ENCODE data around the gene PREPL.

Gene PREPL

DNA sequence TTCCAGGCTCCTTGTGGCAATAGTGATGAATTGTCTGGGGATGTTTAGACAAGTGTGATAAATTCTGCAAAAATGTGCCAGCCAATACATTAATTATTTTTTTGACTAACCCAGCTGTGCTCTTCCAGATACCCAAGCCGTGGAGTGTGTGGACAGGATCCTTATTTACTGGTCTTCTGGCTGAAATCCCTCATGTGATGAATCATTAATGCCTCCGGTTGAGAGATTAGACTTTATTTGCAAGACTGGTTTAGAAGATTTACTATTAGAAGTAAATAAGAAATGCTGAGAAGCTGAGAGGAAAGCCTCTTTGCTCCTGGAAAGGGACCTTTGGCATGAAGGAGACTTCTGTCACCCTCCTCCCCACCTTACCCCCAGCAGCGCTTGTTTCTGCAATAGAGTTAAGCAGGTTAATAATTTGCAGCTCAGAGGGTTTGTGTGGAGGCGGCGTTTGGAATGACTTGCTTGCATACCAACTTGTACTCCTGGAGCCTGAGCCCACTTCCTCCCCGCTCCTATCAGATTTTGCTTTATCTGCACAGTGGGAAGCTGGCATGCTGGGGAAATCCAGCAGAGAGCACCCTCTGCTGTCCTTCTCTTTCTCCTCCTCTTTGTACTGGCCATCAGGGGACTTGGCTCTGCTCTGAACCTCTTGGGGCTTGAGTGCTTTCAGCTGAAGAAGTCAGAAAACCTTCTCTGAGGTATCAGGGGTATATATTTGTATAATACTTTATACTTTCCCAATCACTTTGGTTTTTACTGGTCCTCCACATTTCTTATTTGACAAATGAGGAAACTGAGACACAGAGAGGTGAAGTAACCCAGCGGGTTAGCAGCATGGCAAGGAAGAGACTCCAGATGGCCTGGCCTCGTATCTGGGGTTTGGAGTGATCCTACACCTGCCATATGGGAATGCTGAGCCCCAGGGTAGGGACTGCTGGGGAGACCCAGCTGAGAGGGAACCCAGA is 69.7 kb downstream of the PREPL start:
- DNase-seq, result no peak

DNA sequence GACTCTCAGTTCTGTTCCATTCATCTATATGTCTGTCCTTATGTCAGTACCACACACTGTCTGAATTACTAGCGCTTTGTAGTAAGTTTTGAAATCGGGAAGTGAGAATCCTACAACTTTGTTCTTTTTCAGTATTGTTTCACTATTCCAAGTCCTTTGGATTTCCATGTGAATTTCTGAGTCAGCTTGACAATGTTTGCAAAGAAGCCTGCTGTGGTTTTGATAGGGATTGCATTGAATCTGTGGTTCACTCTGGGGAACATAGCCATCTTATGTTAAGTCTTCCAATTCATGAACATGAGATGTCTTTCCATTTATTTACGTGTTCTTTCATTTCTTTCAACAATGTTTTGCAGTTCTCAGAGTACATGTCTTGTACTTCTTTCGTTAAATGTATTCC is 71.0 kb downstream of the PREPL start:
- DNase-seq, result no peak

DNA sequence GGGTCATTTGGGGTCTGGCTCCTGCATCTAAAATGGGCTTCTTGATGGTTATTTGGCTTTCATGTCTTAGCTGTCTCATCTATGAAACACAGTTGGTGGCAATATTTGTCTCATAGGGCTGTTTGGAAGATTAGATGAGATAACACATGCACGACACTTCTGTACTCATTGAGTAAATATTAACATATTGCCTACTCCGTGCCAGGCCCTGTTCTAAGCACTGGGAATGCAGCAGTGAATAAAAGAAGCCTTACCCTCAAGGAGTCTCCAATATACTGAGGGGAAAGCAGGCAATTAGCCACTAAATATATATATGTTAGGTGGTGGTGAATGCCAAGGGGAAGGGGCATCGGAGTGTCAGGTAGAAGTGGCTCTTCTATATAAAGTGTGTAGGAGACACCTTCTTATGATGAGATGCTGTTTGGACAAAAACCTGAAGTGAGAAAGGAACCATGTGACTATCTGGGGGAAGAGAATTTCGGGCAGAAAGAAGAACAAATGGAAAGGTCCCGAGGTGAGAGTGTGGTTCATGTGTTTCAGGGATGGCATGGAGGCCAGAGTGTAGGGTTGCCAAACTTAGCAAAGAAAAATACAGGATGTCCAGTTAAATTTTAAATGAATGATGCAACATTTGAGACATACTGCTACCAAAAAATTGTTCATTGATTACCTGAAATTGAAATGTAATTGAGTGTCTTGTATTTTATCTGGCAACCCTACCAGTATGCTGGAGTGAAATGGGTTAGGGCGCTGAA is 74.2 kb downstream of the PREPL start:
- DNase-seq, result no peak

DNA sequence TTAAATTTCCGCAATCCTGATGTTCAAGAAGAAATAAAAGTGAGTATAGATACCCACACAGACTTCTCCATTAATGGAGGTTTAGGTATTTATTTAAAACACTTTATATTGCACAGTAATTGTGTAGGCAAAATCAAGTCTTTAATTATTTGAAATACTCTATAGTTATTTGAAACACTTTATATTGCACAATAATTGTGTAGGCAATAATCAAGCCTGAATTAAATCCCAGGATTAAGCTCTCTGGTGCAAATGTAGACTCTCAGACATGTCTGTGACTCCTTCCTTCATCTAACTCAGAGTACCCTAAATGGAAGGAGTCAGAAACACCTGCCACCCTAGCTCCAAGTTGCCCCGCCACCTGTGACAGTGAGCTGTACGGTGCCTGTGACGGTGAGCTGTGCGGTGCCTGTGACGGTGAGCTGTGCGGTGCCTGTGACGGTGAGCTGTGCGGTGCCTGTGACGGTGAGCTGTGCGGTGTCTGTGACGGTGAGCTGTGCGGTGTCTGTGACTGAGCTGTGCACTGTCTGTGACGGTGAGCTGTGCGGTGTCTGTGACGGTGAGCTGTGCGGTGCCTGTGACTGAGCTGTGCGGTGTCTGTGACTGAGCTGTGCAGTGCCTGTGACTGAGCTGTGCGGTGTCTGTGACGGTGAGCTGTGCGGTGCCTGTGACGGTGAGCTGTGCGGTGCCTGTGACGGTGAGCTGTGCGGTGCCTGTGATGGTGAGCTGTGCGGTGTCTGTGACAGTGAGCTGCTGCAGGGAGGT is 75.0 kb downstream of the PREPL start:
- DNase-seq, result no peak

DNA sequence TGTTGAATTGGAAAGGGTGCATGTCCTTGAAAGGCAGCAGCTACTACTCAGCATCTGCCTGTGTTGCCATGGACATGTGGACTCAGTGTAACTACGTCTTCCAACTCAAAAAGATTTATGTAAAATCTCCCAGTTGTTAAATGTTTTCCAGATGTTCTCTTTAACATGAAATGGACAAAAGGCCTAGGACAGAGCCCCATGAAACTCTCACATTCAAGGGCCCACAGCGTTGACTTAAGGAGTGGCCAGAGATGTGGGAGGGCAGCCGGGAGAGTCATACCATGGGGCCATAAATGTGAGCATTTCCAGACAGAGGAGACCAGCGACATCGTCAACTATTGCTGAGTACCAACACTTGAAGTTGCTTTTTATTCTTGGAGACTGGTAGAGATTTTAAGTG is 76.1 kb downstream of the PREPL start:
- DNase-seq, result no peak

DNA sequence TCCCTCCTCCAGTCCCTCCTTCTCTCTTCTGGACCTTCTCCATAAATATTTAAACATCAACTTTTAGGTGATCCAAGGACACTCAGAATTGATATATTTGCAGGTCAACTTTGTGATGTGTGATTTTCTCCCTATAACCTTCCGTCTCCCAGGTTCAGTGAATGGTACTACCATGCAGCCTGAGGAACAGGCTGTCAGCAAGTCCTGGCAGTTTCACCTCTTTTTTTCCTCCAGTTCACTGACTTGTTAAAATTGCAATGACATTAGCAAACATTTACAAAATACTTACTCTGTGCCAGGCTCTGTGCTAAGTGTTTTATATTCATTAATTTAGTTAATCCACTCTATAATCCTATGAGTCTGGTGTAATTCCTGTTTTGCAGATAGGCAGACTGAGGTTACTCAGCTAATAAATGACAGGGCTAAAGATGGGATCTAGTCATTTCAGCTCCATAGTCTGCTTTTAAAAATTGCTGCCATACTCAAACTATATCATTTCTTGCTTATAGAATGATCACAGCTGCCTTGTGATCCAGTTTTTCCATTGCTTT is 78.1 kb downstream of the PREPL start:
- no peak for DNase-seq

DNA sequence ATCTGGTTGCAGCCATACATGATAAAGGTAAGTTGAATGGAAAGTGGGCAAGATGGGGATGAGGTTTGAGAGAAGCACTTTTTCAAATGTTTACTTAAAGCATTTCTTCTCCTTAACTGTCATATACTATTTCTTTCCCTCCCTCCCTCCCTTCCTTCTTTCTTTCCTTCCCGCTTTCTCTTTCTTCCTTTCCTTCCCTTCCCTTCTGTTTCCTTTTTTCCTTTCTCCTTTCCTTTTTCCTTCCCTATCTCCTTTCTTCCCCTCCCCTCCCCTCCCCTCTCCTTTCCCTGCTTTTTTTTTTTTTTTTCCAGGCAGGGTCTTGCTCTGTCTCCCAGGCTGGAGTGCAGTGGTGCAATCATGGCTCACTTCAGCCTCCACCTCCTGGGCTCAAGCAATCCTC is 80.4 kb downstream of the PREPL start:
- DNase-seq, result no peak

DNA sequence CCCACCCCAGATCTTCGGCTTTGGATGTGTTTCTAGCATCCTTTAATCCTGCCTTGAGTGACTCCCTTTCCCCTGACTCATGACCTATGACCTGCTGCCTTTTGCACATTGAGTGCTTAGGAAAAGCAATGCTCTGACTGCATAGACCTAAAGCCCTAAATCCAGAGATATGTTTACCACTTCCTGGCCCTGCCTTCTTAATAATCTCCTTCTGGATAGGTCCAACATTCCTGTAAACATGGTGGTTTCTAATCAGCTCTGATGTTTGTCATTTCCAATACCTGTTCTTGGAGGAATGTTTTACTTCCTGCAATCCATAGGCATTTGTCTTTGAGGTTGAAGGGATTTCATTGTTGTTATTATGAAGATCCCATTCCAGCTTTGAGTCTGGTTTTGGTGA is 83.8 kb downstream of the PREPL start:
- no peak for DNase-seq

DNA sequence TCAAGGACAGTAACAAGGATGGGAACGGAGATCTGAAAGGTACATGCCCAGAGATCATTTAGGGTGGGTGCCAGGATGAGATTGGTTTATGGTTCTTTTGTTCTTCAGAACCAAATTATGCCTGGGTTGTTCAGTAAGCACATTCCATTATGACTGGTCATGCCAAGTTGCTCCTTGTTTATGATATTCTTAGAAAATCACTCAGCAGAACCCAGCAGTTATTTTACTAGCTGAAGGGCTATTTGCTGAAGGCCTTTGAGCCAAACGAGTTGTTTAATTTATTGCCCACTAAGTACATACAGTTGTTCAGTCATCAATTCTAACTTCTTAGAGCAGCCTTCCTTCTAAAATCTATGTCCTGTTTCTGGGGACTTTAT is 85.4 kb downstream of the PREPL start:
- DNase-seq, result no peak

DNA sequence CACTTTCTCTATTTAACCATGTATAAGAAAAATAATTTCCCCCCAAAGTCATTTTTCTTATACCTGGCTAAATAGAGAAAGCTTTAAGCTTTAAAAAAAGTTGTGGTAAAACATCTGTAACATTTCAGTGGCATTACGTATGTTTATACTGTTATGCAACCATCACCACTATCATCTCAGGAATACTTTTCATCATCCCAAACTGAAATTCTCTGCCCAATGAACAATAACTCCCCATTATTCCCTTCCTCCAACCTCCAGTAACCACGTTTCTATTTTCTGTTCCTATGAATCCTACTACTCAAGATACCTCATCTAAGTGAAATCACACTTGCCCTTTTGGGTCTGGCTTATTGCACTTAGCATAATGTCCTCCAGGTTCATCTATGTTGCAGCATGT is 87.7 kb downstream of the PREPL start:
- no peak for DNase-seq

DNA sequence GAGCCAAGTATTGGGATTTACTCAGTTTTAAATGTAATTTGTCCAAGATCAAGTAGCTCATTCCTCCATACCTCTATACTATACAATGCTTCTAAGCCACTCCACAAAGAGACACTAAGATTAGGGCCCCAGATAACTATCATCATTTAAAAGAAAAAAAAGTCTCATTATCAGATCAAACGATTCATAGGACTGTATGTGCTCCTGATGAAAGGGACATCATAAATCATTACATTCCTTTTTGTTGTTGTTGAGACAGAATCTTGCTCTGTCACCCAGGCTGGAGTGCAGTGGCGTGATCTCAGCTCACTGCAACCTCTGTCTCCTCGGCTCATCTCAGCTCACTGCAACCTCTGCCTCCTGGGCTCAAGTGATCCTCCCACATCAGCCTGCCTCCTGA is 88.2 kb downstream of the PREPL start:
- no peak for DNase-seq

DNA sequence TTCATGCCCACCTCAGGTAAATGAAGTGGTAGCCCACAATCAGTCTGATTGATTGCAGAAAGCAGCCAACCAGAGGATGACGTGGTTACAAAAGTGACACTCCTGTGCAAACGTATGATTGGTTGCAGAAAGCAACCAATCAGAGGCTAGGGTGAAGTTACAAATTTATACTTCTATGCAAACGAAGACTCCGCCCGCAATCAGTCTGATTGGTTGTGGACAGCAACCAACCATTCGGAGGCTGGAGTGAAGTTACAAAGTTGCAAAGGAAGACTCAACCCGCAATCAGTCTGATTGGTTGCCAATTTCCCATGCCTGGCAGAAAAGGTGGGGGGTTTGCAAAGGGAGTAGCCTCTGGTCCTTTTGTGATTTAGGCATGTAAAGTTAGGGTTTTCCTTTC is 90.0 kb downstream of the PREPL start:
- DNase-seq, result no peak

DNA sequence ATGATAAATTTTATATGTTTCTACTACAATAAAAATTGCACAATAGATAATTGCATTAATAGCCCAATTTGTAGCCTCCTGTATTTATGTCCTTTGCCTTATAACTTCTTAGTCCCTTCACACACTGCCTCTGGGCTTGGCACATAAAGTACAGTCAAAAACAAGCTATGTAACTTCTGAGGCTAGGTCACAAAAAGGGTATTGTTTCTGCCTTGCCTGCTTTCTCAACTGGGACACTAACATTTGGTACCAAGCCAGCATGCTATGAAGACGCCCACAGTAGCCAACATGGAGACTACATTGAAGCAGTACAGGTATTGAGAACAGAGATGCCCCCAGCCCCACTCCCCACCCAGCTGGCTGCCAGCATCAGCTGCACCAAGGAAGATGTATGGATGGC is 91.5 kb downstream of the PREPL start:
- DNase-seq, result no peak

DNA sequence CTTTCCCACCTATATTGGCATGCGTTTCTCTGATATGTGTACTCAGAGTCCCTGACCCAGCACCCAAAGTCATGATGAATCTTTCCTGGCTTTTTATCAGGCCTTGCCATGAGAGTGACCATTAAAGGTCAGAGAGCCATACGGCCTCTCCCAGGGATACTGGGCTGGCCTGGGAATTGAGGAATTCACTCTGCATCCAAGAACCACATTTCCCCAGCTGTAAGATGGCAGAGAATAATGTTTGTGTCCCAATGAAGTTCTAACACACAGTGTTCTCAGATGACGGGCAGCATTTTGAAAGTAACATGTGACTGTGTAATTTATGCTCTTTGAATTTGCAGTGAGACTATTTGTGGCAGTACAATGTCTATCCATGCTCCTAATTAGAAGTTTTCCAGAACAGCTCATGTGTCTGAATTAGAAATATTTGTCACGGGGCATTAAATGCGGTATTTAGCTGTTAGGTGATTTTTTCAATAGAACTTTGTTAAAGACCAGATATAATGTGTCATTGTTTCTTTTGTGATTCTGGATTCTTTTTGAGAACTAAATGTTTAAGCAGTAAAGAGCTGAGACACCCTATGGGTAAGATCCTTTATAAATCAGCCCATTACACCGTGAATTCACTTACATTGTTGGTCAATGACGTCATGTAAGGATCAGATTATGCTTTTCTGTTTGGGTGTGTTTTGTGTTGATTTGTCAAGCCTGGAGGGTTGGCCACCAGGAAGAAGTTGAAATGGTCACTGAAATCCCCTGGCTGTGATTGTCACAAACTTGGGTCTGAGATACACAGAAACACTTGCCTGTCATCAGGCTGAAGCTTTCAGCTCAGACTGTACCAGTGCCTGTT is 93.3 kb downstream of the PREPL start:
- DNase-seq, result no peak

Measured in activated CD4-positive, alpha-beta T cell treated with anti-CD3 and anti-CD28 coated beads, Interleukin-2, amount 50 U/mL, for 48 hours (primary cell).